Retinal pigment epithelial cell (primary cell): ENCODE data around the gene CHMP6.
A peak's percentile ranks its signal among the peaks of the same experiment; 100 is the strongest.

ENCODE experiments used
- DNase-seq: peaks from one replicate; pipeline ENCODE4 v3.0.0-alpha.2; 2010; ENCODE audit warnings: low read depth
- H3K4me3 ChIP-seq: 2 replicates; pipeline ENCODE4 v1.5.1; 2011; ENCODE audit warnings: mild to moderate bottlenecking, low read length, control low read depth, moderate library complexity
- TF ChIP-seq, protein P1 (sequence below): conservative IDR thresholded peaks from 2 replicates; pipeline ENCODE4 v1.5.1; 2011; ENCODE audit warnings: low read depth, low read length, control low read depth, inconsistent platforms

CHMP6 gene

DNA sequence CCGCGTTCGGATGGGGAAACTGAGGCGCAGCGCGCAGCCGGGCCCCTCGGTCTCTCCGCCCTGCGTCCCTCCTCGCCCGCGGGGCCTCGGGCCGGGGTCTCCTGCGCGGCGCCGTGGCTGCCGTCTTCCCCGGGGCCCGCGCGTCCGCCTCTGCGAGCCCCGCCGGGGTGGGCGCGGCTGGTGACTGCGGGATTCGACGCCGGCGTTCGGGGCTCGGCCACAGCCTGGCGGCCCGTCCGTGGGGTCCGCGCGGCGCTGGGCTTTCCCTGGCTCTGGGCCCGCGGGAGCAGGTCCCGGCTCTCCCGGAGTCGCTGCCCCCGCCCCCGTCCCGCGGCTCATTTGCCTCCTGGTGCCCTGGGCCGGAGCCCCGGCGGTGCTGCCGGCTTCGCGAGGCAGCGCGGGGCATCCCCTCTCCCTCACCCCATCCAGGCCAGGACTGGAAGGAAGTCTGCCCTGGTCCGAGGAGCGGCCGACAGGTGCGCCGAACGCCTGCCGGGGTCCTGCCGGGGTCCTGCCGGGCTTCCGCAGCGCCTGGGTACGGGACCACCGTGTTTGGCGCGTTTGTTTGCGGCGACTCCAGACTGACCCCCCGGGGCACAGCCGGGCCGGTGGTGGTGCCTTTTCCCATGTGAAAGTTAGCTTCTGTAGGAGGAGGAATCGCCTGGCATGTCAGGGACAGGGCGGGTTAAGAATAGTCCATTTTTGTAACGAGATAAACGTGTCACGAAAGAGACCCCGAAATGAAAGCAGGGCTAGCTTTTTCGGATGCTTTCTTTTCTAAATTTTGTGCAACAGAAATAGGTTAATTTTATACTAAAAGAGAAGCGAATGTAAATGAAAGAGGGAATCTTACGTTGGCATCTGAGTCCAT is 671 bp downstream of the CHMP6 start:
- TF ChIP-seq, protein P1, sequence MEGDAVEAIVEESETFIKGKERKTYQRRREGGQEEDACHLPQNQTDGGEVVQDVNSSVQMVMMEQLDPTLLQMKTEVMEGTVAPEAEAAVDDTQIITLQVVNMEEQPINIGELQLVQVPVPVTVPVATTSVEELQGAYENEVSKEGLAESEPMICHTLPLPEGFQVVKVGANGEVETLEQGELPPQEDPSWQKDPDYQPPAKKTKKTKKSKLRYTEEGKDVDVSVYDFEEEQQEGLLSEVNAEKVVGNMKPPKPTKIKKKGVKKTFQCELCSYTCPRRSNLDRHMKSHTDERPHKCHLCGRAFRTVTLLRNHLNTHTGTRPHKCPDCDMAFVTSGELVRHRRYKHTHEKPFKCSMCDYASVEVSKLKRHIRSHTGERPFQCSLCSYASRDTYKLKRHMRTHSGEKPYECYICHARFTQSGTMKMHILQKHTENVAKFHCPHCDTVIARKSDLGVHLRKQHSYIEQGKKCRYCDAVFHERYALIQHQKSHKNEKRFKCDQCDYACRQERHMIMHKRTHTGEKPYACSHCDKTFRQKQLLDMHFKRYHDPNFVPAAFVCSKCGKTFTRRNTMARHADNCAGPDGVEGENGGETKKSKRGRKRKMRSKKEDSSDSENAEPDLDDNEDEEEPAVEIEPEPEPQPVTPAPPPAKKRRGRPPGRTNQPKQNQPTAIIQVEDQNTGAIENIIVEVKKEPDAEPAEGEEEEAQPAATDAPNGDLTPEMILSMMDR: no peak
- DNase-seq: no peak
- H3K4me3 ChIP-seq: peak overlapping the region; percentile 57

GRCh38 chr17:80992948-80993624 is 1.4 kb downstream of the CHMP6 start:
- no peak for DNase-seq
- H3K4me3 ChIP-seq: peak overlapping the region; percentile 57
- TF ChIP-seq, protein P1: no peak

GRCh38 chr17:80995131-80995530 is 3.5 kb downstream of the CHMP6 start:
- DNase-seq: no peak
- TF ChIP-seq, protein P1: no peak
- no peak overlapping the region for H3K4me3 ChIP-seq

DNA sequence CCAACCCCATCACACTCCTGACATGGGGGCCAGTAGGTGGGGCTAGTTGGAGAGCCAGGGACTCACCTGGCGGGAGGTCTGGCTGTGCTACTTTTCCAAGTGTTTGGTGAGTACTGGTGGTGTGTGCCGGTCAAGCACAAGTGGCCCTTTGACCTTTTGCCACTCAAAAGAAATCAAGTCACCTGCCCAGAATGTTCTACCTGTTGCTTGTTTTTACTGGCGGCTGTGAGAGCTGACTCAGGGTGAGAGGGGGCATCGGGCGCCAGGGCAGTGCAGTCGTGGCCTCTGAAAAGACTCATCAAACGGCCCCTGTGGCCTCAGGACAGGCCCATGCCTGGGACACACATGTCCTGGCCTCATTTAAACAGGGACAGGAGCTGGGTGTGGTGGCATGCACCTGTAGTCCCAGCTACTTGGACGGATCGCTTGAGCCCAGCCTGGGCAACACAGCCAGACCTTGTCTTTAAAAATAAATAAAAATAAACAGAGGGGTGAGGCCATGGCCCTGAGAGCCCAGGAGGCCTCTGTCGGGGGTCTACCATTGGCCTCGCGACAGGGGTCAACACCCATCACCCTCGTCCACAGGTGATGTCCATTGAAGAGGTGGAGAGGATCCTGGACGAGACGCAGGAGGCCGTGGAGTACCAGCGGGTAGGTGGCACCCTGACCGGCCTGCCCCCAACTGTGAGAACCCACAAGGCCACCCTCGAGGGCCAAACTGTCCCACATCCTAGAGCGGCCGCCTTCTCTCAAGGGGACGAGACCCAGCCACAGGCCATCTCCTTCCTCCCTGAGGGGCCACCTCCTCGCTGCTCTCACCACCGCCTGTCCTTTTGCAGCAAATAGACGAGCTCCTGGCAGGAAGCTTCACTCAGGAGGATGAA is 5.0 kb downstream of the CHMP6 start:
- no peak for DNase-seq
- TF ChIP-seq, protein P1: no peak
- no peak overlapping the region for H3K4me3 ChIP-seq

DNA sequence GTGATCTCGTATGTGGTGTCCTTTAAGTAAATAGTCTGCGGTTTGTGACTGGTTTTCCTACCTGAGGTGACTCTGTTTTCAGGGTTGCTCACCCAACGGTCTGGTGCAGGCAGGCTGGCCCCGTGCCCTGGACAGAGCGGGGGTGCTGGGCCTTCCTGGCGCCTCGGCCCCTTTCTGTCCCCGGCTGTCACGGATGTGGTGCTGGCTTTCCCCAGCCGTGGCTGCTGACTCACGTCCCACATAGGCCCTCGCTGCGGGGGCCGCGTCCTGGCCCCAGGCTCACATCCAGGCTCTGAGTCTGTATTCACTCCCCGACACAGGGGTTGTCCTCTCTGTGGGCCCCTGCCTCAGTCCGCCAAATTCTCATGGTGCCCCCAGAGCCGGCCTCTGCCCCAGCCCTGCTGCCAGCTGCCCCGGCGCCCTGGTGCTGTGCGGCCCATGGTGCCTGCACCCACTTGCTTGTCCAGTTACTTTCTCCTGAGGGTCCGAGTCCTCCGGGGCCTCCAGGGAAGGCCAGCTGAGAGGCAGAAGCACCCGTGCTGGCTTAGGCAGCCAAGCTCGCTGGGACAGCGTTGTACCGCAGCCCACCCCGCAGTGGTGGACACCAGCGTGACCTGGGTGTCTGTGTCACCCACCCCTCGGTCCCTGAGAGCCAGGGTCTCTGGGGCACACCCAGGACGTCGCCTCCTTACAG is 5.9 kb downstream of the CHMP6 start:
- no peak overlapping the region for H3K4me3 ChIP-seq
- TF ChIP-seq, protein P1: no peak
- DNase-seq: no peak

- no peak overlapping the region for H3K4me3 ChIP-seq
- no peak for DNase-seq
- TF ChIP-seq, protein P1: no peak
Observed at GRCh38 chr17:80998118-80998747, 6.6 kb downstream of the CHMP6 start.
